SKM-1 (cell line): Measurements from ENCODE around the gene CNTNAP2.

Source experiments
- DNase-seq: peaks from one replicate; lab custom pipeline; 2025; ENCODE audit not compliant: unreplicated experiment; lab: John Stamatoyannopoulos, UW

Gene CNTNAP2

DNA sequence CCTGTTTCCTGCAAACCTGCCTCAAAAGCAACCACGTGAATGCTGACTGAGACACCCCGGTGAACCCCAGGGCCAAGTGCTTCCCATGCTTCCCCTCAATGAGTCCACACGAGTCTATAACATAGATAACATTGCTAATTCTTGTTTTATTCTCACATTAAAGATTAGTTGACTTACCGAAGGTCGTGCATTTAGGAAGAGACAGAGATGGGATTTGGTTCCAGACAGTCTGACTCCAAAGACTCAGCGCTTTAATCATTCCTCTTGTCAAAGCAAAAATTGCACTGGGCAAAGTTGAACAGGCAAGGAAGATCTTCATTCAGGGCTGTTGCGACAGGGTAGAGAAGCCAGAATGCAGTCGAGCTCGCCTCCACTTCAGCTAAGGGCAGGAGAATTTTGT lies 2038.4 kb downstream of the CNTNAP2 start:
- DNase-seq = no peak

- no peak for DNase-seq
These were observed 2039.2 kb downstream of the CNTNAP2 start for GRCh38 chr7:148155826-148156225.

DNA sequence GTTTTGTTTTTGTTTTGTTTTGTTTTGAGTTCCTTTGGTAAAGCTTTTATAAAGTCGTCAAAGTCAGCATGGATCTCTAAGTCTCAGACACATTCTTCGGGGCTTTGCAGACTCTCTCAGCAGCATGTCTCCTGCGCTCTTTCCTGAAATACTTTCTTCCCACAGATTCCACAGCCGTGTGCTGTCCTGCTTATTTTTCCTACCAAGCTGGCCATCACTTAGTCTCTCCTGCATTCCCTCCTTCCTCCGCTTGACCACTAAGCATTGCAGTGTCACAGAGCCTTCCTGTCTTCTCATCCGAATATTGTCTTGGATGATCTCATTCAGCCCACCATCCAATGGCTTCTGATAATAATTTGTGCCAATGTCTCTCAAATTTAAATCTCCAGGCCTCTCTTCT lies 2039.6 kb downstream of the CNTNAP2 start:
- DNase-seq = no peak

GRCh38 chr7:148159331-148159730 lies 2042.7 kb downstream of the CNTNAP2 start:
- DNase-seq = no peak

- no peak for DNase-seq
These were observed 2045.2 kb downstream of the CNTNAP2 start for GRCh38 chr7:148161776-148162175.

GRCh38 chr7:148162808-148163207 lies 2046.2 kb downstream of the CNTNAP2 start:
- DNase-seq = no peak

GRCh38 chr7:148163246-148163645 lies 2046.6 kb downstream of the CNTNAP2 start:
- no peak for DNase-seq

- DNase-seq = no peak
These were observed 2056.3 kb downstream of the CNTNAP2 start for GRCh38 chr7:148172920-148173319.

DNA sequence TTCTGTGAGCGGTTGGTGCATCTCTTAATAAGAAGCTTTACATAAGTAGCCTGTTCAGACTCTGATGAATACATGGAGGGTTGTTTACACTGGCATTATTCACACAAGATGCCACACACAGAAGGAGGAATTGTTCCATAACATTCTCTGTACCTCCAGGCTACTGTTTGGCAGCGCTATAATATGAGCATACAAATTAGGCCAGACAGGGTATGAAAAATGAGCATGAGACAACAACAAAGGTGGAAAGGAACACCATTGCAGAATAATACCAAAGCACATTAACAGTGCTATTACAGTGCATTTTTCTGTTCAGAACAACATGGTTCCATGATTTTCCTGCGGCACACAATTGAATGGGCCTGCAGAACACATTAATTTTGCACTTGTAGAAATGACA lies 2056.8 kb downstream of the CNTNAP2 start:
- DNase-seq = no peak

GRCh38 chr7:148174376-148174775 lies 2057.8 kb downstream of the CNTNAP2 start:
- DNase-seq = no peak

DNA sequence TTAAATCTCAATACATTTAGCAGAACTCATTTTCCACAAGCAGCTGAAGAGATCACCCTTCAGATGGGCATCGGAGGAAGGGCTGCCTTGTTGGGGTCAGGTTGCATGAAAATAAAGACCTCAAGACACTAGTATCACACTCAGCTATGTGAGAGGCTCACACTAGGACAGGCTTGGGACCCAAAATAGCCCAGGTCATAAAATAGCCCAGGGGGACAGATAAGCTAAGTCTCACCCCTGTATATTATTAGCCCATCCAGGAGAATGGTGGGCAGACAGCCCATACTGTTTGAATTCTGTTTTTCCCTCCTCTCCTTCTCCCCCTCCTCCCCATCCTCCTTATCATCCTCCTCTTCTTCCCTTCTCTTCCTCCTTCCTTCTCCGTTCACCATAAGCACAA lies 2058.9 kb downstream of the CNTNAP2 start:
- DNase-seq = no peak

DNA sequence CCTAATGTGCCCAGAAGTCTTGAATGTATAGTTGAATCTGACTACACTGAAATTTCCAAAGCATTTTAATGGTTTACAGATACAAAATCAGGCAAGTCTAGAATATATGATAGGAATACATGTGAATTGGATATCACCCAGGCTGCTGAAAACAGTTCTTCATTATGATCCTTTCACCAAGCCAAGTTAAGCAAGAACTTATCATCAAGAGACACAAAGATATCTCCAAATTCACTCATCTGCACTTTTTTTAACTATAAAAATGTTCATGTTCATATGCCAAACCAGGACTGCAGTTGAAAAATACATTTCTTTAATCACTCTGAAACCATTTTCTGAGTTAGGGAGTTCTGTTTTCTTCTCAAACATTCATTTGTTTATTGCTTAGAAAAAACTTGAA lies 2061.4 kb downstream of the CNTNAP2 start:
- DNase-seq = no peak

- no peak for DNase-seq
These were observed 2063.5 kb downstream of the CNTNAP2 start for GRCh38 chr7:148180075-148180474.

DNA sequence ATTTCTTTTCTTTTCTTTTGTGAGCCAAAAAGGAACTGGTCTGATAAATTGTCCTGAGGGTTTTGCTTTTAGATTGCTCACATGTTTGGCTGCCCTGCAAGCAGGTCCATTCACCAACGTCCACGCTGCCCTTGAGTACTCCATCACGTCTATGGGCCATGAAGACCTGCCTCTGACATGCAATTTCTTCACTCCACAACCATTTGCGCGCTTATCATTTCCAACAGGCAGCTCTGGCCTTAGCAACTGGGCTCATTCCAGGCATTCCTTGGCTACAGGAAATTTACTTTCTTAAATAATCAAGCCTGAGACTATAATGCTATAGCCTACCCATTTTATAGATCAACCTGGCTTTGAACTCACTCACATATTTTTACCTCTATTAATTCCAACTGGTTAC lies 2065.7 kb downstream of the CNTNAP2 start:
- DNase-seq = no peak

GRCh38 chr7:148185041-148185440 lies 2068.4 kb downstream of the CNTNAP2 start:
- no peak for DNase-seq

- no peak for DNase-seq
These were observed 2070.9 kb downstream of the CNTNAP2 start for GRCh38 chr7:148187471-148187870.

- no peak for DNase-seq
These were observed 2074.9 kb downstream of the CNTNAP2 start for GRCh38 chr7:148191391-148192065.

DNA sequence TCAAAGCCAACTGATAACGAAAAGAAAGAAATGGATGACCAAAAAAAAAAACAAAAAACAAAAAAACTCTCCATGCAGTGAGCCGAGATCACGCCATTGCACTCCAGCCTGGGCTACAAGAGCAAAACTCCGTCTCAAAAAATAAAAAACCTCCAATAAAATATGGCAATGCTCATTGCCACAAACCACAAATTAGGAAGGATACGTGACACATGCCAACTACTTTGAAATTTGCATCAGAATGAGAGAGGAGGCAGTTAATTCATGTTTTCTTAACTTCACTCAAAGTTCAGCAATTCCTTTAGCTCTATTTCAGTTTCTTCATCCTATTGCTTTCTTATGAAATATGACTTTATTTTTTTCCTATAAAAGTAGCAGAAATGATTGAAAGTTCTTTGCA lies 2075.9 kb downstream of the CNTNAP2 start:
- DNase-seq = no peak

- DNase-seq = no peak
These were observed 2085.4 kb downstream of the CNTNAP2 start for GRCh38 chr7:148201992-148202391.

GRCh38 chr7:148204639-148205304 lies 2088.2 kb downstream of the CNTNAP2 start:
- DNase-seq = no peak

- DNase-seq = no peak
These were observed 2093.1 kb downstream of the CNTNAP2 start for GRCh38 chr7:148209643-148210190.

DNA sequence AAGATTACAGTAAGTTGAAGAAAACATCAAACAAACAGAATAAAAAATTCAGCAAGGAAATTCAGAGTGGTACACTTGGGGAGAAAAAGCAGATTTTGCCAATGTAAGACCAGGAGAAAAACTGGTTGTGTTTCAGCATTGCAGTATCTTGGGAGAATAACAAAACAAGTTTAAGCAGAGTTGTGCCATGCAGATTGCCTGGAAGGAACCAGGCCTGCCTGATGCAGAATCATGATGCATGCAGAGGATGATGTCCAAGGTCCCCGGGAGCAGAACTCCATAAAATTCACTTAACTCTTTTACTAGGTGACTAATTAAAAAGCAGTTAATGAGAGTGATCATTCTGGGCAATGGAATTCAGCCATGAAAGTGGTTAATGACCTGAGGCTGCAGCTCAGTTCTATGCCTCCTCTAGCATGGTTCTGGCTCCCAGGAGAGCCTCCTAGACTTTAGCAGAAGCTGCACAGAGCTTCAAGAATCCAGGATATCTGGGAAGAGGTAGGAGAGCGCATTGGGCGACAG lies 2094.3 kb downstream of the CNTNAP2 start:
- no peak for DNase-seq
